ENCODE results near the gene SESN2.

- TF ChIP-seq, protein P1, sequence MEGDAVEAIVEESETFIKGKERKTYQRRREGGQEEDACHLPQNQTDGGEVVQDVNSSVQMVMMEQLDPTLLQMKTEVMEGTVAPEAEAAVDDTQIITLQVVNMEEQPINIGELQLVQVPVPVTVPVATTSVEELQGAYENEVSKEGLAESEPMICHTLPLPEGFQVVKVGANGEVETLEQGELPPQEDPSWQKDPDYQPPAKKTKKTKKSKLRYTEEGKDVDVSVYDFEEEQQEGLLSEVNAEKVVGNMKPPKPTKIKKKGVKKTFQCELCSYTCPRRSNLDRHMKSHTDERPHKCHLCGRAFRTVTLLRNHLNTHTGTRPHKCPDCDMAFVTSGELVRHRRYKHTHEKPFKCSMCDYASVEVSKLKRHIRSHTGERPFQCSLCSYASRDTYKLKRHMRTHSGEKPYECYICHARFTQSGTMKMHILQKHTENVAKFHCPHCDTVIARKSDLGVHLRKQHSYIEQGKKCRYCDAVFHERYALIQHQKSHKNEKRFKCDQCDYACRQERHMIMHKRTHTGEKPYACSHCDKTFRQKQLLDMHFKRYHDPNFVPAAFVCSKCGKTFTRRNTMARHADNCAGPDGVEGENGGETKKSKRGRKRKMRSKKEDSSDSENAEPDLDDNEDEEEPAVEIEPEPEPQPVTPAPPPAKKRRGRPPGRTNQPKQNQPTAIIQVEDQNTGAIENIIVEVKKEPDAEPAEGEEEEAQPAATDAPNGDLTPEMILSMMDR (conservative IDR thresholded peaks at IDR 0.05; ENCODE audit: low read depth, low read length) = no peak
- no peak for TF ChIP-seq EZH2phosphoT487 (IDR thresholded peaks at IDR 0.05; ENCODE audit: borderline replicate concordance, low read length)
Measured at GRCh38 chr1:28298438-28298837, 39.1 kb downstream of the SESN2 start.
